GM19463 (cell line): ENCODE results near the gene SUN1.
"Not testable (repeated sequence)": the region's sequence is repeated elsewhere in the genome, so short reads cannot be mapped to it uniquely, and the experiment has no call there.

Experiments
- ATAC-seq: cut with Tn5 transposase; IDR thresholded peaks from one replicate; pipeline ENCODE4 v1.9.1; 2021; ENCODE audit warnings: mild to moderate bottlenecking, moderate library complexity; ENCODE audit not compliant: unreplicated experiment

SUN1 gene

DNA sequence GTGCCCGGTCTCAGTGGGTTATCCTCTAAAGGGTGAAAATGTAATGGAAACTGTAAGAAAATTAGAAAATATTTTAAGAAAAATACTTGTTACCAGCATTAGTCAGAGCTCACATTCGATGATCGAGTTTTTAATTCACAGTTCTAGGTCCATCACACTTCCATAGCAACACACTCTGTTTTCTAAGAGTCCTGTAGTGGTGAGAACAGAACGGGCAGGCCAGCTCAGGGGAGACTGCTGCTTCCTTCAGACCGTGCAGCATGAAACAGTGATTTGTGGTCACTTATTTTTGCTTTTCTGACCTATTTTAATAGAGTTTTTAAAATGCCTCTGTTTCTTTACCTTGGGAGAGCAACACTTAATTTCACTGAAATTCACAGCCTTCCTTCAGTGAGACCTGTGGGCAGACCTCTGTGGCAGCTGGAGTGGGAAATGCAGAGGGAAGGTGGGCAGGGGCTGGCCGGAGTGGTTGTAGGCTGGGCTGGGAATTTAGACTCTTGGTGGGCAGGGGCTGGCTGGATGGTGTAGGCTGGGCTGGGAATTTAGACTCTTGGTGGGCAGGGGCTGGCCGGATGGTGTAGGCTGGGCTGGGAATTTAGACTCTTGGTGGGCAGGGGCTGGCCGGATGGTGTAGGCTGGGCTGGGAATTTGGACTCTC lies 1.5 kb downstream of the SUN1 start:
- no peak for ATAC-seq

- ATAC-seq: no peak
Measured at GRCh38 chr7:834277-834676, 2.0 kb downstream of the SUN1 start.

- no peak for ATAC-seq
Measured at GRCh38 chr7:835021-835420, 2.7 kb downstream of the SUN1 start.

GRCh38 chr7:835485-836401 lies 3.5 kb downstream of the SUN1 start:
- no peak for ATAC-seq

- ATAC-seq: no peak
Measured at GRCh38 chr7:836429-836828, 4.2 kb downstream of the SUN1 start.

- no peak for ATAC-seq
Measured at GRCh38 chr7:837001-837400, 4.7 kb downstream of the SUN1 start.

DNA sequence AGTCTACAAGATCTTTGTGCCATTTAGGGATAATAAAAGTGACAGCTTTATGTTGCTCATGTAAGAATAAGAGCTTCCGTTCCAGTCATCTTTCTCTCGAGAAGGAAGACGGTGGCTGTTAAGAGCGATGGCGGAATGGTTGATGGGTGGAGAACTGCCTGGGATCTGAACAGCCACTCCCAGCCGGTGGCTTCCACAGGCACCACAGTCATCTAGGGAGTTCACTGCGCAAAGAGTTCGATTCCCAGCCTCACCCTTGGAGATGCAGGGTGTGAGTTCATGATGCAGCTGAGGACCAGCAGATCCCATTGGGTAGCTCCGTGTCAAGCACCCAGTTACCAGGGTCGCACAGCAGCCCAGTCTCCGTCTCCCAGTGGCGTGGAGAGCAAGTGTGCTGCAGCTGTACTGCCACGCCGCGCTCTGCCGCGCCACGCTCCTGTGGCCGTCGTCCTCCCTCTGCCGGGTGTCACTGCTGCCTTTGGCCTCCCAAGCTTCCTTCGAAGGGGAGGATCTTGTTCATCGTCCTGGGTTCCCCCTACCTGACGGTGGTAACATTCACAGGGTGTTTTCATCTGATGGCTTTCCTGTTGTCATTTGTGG lies 7.8 kb downstream of the SUN1 start:
- ATAC-seq: no peak

GRCh38 chr7:841943-842342 lies 9.7 kb downstream of the SUN1 start:
- ATAC-seq: no peak

DNA sequence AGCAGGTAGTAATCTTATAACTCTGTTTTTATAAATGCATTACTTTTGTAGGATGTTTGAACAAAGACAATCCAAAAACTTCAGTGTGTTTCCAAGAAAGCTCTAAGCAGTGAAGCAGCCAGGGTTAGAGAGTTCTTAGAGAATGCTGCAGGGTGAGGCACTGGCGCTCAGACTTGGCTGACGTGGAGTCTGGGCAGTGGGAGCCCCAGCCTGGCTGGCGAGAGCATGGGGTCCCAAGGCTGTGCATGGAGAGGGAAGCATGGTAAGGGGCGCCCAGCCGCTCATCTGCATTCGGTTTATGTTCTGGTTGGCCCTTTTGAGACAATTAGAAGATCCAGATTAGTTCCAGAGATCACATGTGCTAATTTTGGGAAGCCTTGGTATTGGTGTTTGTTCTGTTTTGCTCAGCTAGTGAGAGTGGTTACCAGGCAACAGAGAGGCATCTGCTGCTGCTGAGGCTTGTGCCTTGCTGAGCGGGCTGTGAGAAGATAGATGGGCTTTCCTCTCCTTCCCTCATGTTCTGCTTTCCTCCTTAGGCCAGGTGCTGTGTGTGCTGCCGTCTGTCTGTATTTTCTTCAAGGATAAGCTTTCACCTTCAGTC lies 10.3 kb downstream of the SUN1 start:
- no peak for ATAC-seq

DNA sequence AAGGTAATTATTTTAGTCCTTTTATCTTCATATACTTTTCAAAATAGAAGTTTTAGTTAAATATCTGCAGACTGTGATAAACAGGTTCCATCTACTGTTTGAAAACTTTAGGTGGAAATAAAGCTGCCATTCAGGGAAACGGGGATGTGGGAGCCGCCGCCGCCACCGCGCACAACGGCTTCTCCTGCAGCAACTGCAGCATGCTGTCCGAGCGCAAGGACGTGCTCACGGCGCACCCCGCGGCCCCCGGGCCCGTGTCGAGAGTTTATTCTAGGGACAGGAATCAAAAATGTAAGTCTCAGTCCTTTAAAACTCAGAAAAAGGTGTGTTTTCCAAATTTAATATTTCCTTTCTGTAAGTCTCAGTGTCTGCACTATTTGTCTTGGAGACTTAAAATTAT lies 11.0 kb downstream of the SUN1 start:
- no peak for ATAC-seq

GRCh38 chr7:844043-844442 lies 11.8 kb downstream of the SUN1 start:
- no peak for ATAC-seq

GRCh38 chr7:844514-844913 lies 12.2 kb downstream of the SUN1 start:
- no peak for ATAC-seq

DNA sequence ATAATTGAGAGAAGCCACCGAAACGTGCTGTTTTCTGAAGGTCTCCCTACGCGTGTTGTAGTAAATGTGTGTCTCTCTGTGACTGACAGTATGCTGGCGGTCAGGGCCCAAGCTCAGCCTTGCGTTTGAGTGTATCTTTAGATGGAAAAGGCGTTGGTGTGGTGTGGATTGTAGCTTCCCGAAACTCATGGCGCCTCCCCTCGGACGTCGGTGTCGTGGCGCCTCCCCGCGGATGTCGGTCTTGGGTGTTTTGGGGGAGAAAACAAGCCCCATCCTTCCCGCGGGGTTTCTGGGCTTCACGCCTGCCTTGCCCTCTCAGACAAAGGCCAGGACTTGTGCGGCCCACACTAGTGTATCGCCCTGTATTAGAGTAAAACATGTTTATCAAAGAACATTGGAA lies 12.8 kb downstream of the SUN1 start:
- no peak for ATAC-seq

DNA sequence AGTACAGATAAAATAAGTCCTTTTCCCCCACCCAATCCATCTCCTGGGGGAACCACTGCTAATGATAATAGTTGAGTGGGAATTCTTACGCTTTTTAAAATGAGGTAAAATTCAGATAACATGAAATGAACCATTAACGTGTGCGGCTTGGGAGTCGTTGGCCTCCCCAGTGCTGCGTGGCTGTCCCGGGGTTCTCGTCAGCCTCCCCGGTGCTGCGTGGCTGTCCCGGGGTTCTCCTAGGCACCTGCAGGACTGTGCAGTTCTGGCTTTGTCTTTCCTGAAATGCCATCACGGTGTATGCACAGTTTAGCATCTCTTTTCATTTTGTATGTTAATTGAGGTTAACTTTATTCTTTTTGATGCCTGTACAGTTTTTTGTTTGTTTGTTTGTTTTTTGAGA lies 13.5 kb downstream of the SUN1 start:
- ATAC-seq: no peak

DNA sequence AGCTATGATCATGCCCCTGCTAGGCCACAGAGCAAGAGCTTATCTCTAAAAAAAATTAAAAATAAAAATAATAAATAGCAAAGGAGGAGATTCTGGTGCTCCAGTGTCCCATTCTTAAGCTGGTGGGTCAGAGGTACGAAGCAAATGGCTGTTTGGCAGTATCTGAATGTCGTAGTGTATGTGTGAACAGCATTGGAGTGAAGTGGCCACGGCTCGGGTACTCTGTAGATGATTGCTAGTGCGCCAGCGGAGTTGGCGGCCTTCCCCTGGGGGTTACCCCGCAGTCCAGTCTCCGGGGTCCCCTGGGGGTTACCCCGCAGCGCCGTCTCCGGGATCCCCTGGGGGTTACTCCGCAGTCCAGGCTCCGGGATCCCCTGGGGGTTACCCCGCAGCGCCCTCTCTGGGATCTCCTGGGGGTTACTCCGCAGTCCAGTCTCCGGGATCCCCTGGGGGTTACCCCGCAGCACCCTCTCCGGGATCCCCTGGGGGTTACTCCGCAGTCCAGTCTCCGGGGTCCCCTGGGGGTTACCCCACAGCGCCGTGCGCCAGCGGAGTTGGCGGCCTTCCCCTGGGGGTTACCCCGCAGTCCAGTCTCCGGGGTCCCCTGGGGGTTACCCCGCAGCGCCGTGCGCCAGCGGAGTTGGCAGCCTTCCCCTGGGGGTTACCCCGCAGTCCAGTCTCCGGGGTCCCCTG lies 14.8 kb downstream of the SUN1 start:
- not testable (repeated sequence) for ATAC-seq

DNA sequence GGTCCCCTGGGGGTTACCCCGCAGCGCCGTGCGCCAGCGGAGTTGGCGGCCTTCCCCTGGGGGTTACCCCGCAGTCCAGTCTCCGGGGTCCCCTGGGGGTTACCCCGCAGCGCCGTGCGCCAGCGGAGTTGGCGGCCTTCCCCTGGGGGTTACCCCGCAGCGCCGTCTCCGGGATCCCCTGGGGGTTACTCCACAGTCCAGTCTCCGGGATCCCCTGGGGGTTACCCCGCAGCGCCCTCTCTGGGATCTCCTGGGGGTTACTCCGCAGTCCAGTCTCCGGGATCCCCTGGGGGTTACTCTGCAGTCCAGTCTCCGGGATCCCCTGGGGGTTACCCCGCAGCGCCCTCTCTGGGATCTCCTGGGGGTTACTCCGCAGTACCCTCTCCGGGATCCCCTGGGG lies 15.5 kb downstream of the SUN1 start:
- not testable (repeated sequence) for ATAC-seq

DNA sequence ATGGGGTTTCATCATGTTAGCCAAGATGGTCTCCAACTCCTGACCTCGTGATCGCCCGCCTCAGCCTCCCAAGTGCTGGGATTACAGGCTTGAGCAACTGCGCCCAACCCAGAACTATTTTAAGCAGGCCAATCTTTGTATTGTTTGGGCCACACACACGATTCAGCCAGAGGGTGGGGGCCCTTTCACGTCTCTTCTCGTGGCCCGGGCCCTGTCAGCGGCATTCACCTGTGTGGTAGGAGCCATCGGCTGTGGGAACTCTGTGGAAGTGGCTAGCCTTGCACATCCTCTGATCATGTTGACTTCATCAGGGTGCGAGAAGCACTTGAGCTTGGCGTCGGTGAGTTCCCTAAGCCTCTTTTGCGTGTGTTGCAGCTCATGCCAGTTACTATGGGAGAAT lies 16.9 kb downstream of the SUN1 start:
- no peak for ATAC-seq

GRCh38 chr7:849781-850180 lies 17.5 kb downstream of the SUN1 start:
- ATAC-seq: no peak

DNA sequence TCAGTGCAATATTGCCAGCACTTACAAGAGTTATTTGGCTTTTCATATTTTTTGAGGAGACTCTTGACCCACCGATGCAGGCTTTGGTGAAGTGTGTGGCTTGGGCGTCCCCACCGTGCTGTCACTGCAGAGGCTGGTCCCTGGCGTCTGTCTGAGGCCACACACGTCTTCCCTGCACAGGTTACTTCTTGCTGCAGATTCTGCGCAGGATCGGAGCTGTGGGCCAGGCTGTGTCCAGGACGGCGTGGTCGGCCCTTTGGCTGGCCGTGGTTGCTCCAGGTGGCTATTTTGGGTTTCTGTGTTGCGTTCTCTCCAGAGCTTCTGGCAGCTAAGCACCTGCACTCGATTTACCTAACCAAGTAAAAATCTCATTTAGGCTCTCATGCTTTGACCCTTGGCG lies 18.9 kb downstream of the SUN1 start:
- ATAC-seq: no peak

DNA sequence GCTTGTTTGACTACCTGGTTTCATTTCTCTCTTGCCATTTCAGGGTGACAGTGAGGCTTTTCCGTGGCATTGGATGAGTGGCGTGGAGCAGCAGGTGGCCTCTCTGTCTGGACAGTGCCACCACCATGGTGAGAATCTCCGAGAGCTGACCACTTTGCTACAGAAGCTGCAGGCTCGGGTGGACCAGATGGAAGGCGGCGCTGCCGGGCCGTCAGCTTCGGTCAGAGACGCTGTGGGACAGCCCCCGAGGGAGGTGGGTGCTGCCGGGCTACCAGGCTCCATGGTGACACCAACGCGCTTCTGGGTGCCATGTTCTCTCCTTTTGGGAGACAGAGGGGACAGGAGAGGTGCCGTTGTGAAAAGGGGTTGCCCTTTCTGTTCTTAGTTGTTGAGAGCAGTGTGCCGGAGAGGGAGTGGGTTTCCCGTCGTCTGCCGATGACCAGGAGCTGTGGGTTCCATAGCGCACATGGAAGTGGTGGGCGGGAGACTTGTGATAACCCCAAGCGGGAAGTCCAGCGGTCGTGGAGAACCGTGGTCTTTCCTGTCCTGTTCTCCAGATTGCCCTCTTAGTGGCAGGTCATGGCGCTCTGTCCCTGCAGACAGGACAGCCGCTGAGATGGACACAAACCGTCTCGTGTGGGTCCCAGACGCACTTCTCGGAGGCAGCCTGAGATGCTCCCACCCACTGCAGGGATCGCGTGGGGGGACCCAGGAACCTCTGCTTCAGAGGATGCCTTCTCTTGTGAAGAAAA lies 21.3 kb downstream of the SUN1 start:
- ATAC-seq: no peak
